Fibroblast of lung (primary cell): ENCODE measurements around the gene ZPR1. TPM values are rescaled to one million over a fixed set of nuclear protein-coding genes. Genes with fewer than 3 reads are reported as not detected.

Experiments used
- DNase-seq, 2 donors: peaks; one replicate each; pipeline versions ENCODE4 v3.0.0 to v3.0.0-alpha.2; 2010; ENCODE audit warnings: low read depth in 2 of 2
- H2AFZ ChIP-seq: 2 replicates; pipeline ENCODE4 v1.5.1; 2012; ENCODE audit warnings: low read length, control low read depth, inconsistent platforms
- H3K27ac ChIP-seq: 2 replicates; pipeline ENCODE4 v1.5.1; 2011; ENCODE audit warnings: low read length, control low read depth; ENCODE audit not compliant: insufficient read depth
- H3K27me3 ChIP-seq: 2 replicates; pipeline ENCODE4 v1.5.1; 2011; ENCODE audit warnings: mild to moderate bottlenecking, low read length; ENCODE audit not compliant: control insufficient read depth, insufficient read depth
- H3K36me3 ChIP-seq: 2 replicates; pipeline ENCODE4 v1.5.1; 2011; ENCODE audit warnings: low read length; ENCODE audit not compliant: control insufficient read depth, insufficient read depth
- H3K4me1 ChIP-seq: 2 replicates; pipeline ENCODE4 v1.5.1; 2011; ENCODE audit warnings: low read length; ENCODE audit not compliant: control insufficient read depth, insufficient read depth; ENCODE audit errors: extremely low read depth
- H3K4me2 ChIP-seq: 2 replicates; pipeline ENCODE4 v1.5.1; 2011; ENCODE audit warnings: low read length, control low read depth; ENCODE audit not compliant: insufficient read depth; ENCODE audit errors: extremely low read depth
- H3K4me3 ChIP-seq, 4 experiments: fragments of 200-600 bp in 1 of 4; sonication (generic) in 1 of 4; replicated peaks in 1 of 4; 2 replicates each; pipeline ENCODE4 v1.5.1; 2011 to 2016; ENCODE audit warnings: low read length in 4 of 4, low read depth in 3 of 4, mild to moderate bottlenecking in 3 of 4, control low read depth in 2 of 4, inconsistent platforms in 1 of 4, mixed read lengths in 1 of 4; ENCODE audit not compliant: insufficient read depth in 1 of 4; ENCODE audit errors: control extremely low read depth in 1 of 4
- H3K79me2 ChIP-seq: 2 replicates; pipeline ENCODE4 v1.5.1; 2012; ENCODE audit warnings: mild to moderate bottlenecking, low read length, inconsistent platforms; ENCODE audit not compliant: control insufficient read depth, insufficient read depth
- H3K9ac ChIP-seq: 2 replicates; pipeline ENCODE4 v1.5.1; 2011; ENCODE audit warnings: mild to moderate bottlenecking, low read length, control low read depth; ENCODE audit not compliant: insufficient read depth
- H3K9me3 ChIP-seq: 2 replicates; pipeline ENCODE4 v1.5.1; 2012; ENCODE audit warnings: low read depth, low read length; ENCODE audit not compliant: control insufficient read depth, insufficient read depth
- H4K20me1 ChIP-seq: 2 replicates; pipeline ENCODE4 v1.5.1; 2011; ENCODE audit warnings: low read length; ENCODE audit not compliant: control insufficient read depth, insufficient read depth; ENCODE audit errors: extremely low read depth
- EZH2 ChIP-seq: IDR thresholded peaks from 2 replicates; pipeline ENCODE4 v1.5.1; 2012; ENCODE audit warnings: low read length, control low read depth, mild to moderate bottlenecking; ENCODE audit errors: missing control alignments
- polyA plus RNA-seq, 2 donors: library from polyadenylated mRNA; depleted of rRNA in 1 of 2; stranded (reverse) in 1 of 2; unstranded in 1 of 2; fragments of >200 nt; gene quantifications; 2 replicates each; pipeline ENCODE4 v1.2.1, GENCODE V29; 2011 to 2012; ENCODE audit warnings: missing spikeins in 1 of 2
- total RNA-seq: library from RNA; depleted of rRNA; stranded (reverse); fragments of >200 nt; gene quantifications from 2 replicates; pipeline ENCODE4 v1.2.1, GENCODE V29; 2014
- TF ChIP-seq, protein P1 (sequence below), 2 donors: IDR thresholded peaks in 1 of 2; conservative IDR thresholded peaks in 1 of 2; 1 replicate in 1 of 2; 2 replicates in 1 of 2; pipeline ENCODE4 v1.5.1; 2011 to 2012; ENCODE audit warnings: low read length in 2 of 2, control low read depth in 1 of 2, inconsistent platforms in 1 of 2, low read depth in 1 of 2, mild to moderate bottlenecking in 1 of 2

The ZPR1 gene
- total and polyA plus RNA-seq, 2 donors (not counting 1 experiment from before 2014, with no cell fraction given): 28.4 to 56.4 TPM

DNA sequence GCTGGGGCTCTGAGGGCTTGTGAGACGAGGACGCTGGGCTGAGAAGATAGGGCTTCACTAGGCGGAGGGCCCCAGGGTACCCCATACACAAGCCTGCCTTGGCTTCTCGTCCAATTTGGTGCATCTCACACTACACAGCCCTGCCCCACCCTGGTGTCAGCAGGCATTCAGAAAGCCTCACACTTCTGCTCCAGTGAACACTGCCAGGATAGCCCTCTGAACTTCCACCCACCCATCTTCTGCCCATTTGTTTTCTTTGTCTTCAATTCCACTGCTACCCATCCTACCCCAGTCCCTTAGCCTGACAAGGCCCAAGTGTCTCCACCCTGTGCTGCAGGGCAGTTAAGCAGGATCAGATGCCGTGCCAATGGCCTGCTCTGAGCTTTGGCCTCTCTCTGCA lies 13.2 kb downstream of the ZPR1 start:
- H4K20me1 ChIP-seq: no peaks in the 10 kb centered on the region
- no peak overlapping the region for H3K9ac ChIP-seq
- H2AFZ ChIP-seq: no peak overlapping the region
- H3K27me3 ChIP-seq: no peaks in the 10 kb centered on the region
- peaks cover 7% of the 10 kb centered on the region for H3K4me1 ChIP-seq
- H3K4me3 ChIP-seq: no peak overlapping the region
- no peaks in the 10 kb centered on the region for H3K9me3 ChIP-seq
- H3K36me3 ChIP-seq: peaks cover 6% of the 10 kb centered on the region
- no peak for DNase-seq
- no peak overlapping the region for H3K4me2 ChIP-seq
- no peak overlapping the region for H3K27ac ChIP-seq
- peaks cover 21% of the 10 kb centered on the region for H3K79me2 ChIP-seq
- no peak for TF ChIP-seq EZH2
- TF ChIP-seq, protein P1, sequence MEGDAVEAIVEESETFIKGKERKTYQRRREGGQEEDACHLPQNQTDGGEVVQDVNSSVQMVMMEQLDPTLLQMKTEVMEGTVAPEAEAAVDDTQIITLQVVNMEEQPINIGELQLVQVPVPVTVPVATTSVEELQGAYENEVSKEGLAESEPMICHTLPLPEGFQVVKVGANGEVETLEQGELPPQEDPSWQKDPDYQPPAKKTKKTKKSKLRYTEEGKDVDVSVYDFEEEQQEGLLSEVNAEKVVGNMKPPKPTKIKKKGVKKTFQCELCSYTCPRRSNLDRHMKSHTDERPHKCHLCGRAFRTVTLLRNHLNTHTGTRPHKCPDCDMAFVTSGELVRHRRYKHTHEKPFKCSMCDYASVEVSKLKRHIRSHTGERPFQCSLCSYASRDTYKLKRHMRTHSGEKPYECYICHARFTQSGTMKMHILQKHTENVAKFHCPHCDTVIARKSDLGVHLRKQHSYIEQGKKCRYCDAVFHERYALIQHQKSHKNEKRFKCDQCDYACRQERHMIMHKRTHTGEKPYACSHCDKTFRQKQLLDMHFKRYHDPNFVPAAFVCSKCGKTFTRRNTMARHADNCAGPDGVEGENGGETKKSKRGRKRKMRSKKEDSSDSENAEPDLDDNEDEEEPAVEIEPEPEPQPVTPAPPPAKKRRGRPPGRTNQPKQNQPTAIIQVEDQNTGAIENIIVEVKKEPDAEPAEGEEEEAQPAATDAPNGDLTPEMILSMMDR (conservative IDR thresholded peaks at IDR 0.05 in 1 of 2, IDR thresholded peaks at IDR 0.05 in 1 of 2; ENCODE audit: low read depth in 1 of 2, low read length in 2 of 2): no peak

DNA sequence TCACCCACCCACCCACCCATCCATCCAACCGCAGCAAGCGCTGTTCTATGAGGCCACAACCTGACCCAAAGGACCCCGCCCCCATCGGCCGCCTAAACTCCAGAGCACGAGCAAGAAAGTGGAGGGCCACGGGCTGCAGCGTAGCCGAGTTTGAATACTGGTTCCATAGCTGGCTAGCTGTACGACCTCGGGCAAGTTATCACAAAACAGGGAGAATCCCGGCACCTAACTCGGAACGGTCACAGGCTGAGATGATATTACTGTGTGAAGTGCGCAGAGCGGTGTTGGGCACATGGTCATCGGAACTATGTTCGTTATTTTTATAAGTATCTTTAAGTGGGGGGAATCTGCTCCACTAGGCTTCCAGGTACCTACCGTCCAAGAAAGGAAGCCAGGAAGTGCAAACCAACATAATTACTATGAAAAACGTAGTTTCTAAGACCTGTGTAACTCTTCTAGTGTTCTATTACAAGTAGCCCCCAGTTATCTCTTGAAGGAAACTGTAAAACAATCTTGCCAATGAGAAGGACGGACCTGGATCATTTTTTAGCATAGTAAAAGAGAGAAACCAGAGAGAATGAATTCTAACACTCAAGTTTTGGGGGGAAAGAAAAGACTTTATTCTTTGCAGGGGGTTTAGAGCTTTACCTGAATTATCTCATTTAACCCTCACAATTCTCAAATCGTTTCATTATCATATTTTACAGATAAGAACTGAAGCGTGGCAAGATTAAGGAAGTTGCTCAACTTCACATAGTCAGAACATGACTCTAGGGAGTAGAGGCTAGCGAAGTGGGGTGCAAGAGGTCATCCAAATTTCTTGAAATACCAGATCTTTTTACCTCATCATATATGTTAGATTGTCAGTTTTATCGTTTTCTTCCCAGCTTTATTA lies 14.4 kb downstream of the ZPR1 start:
- peak; percentile 11 to 17 for DNase-seq
- H3K79me2 ChIP-seq: peaks cover 21% of the 10 kb centered on the region

More for the DNA sequence above, 14.4 kb downstream of the ZPR1 start:
- H3K36me3 ChIP-seq: peaks cover 3% of the 10 kb centered on the region
- H3K4me3 ChIP-seq: peak overlapping the region; percentile 93 to 99 (median 96)
- H3K4me1 ChIP-seq: peaks cover 7% of the 10 kb centered on the region
- peak overlapping the region; percentile 87 for H2AFZ ChIP-seq
- H3K27ac ChIP-seq: peak overlapping the region; percentile 51
- H3K27me3 ChIP-seq: no peaks in the 10 kb centered on the region
- H4K20me1 ChIP-seq: no peaks in the 10 kb centered on the region
- H3K4me2 ChIP-seq: peak overlapping the region; percentile 95
- no peaks in the 10 kb centered on the region for H3K9me3 ChIP-seq
- no peak for TF ChIP-seq EZH2
- TF ChIP-seq, protein P1 (conservative IDR thresholded peaks at IDR 0.05 in 1 of 2, IDR thresholded peaks at IDR 0.05 in 1 of 2; ENCODE audit: low read depth in 1 of 2, low read length in 2 of 2): no peak
- peak overlapping the region; percentile 32 for H3K9ac ChIP-seq
